Left forelimb (tissue), 1 donor: Measurements from ENCODE around the gene SIK3.
"Not testable (repeated sequence)": the region's sequence is repeated elsewhere in the genome, so short reads cannot be mapped to it uniquely, and the experiment has no call there.

Experiments
- DNase-seq: peaks from one replicate; pipeline ENCODE4 v3.0.0-alpha.2; 2018; ENCODE audit warnings: low spot score

The SIK3 gene

GRCh38 chr11:116825854-116826750 is 272.1 kb downstream of the SIK3 start:
- no peak for DNase-seq

- no peak for DNase-seq
These were observed 272.8 kb downstream of the SIK3 start for GRCh38 chr11:116825434-116825833.

- no peak for DNase-seq
These were observed 275.0 kb downstream of the SIK3 start, which contains the start of gene APOA4 for GRCh38 chr11:116823031-116823843. Gene APOA4, minus strand, starts transcription at chr11:116823304. Its CDS starts 113 bp downstream, at chr11:116823191.

- no peak for DNase-seq
These were observed 275.7 kb downstream of the SIK3 start for GRCh38 chr11:116822575-116822974.

GRCh38 chr11:116821050-116821918 is 276.9 kb downstream of the SIK3 start:
- DNase-seq, result no peak

GRCh38 chr11:116819049-116819448 is 279.2 kb downstream of the SIK3 start:
- no peak for DNase-seq

GRCh38 chr11:116814502-116814901 is 283.7 kb downstream of the SIK3 start:
- DNase-seq, result no peak

- no peak for DNase-seq
These were observed 284.3 kb downstream of the SIK3 start for GRCh38 chr11:116813781-116814471.

GRCh38 chr11:116813170-116813569 is 285.1 kb downstream of the SIK3 start:
- no peak for DNase-seq

GRCh38 chr11:116812109-116812508 is 286.1 kb downstream of the SIK3 start:
- DNase-seq, result no peak

- DNase-seq, result no peak
These were observed 287.0 kb downstream of the SIK3 start for GRCh38 chr11:116811194-116811593.

GRCh38 chr11:116808262-116809175 is 289.7 kb downstream of the SIK3 start:
- no peak for DNase-seq

- no peak for DNase-seq
These were observed 290.5 kb downstream of the SIK3 start for GRCh38 chr11:116807601-116808261.

GRCh38 chr11:116804001-116804400 is 294.2 kb downstream of the SIK3 start:
- DNase-seq, result no peak

GRCh38 chr11:116801662-116802061 is 296.6 kb downstream of the SIK3 start:
- not testable (repeated sequence) for DNase-seq

GRCh38 chr11:116800610-116801009 is 297.6 kb downstream of the SIK3 start:
- DNase-seq, result no peak

GRCh38 chr11:116798368-116798767 is 299.9 kb downstream of the SIK3 start:
- no peak for DNase-seq

GRCh38 chr11:116797816-116798215 is 300.4 kb downstream of the SIK3 start:
- DNase-seq, result no peak

GRCh38 chr11:116796548-116796947 is 301.7 kb downstream of the SIK3 start:
- no peak for DNase-seq

- no peak for DNase-seq
These were observed 303.4 kb downstream of the SIK3 start for GRCh38 chr11:116794851-116795250.
